Measurements from ENCODE around the gene MPPED2.

- TF ChIP-seq CTCF (IDR thresholded peaks at IDR 0.05 in 2 of 3, conservative IDR thresholded peaks at IDR 0.05 in 1 of 3; ENCODE audit: borderline replicate concordance in 1 of 3, insufficient read depth in 1 of 3, low read depth in 2 of 3, low read length in 2 of 3) = no peak
- TF ChIP-seq CEBPB (IDR thresholded peaks at IDR 0.05; ENCODE audit: low read depth) = no peak
- no peak for TF ChIP-seq POLR2A (IDR thresholded peaks at IDR 0.05; ENCODE audit: borderline replicate concordance, extremely low read depth, insufficient read depth, insufficient read length)
Observed at GRCh38 chr11:30431127-30431814, 154.9 kb downstream of the MPPED2 start.
